MV-4-11 (cell line): Measurements from ENCODE around the gene CRIM1.
"Not testable (repeated sequence)": the region's sequence is repeated elsewhere in the genome, so short reads cannot be mapped to it uniquely, and the experiment has no call there.

Source experiments
- DNase-seq: peaks from one replicate; lab custom pipeline; 2025; lab: John Stamatoyannopoulos, UW

Gene CRIM1

GRCh38 chr2:36354811-36355150, 797 bp upstream of the CRIM1 start:
- no peak for DNase-seq

- no peak for DNase-seq
These were observed 316 bp downstream of the CRIM1 start for GRCh38 chr2:36355890-36356297.

- DNase-seq: no peak
These were observed 866 bp downstream of the CRIM1 start for GRCh38 chr2:36356298-36356989.

GRCh38 chr2:36356990-36357846, 1.6 kb downstream of the CRIM1 start:
- DNase-seq: peak; percentile 25

GRCh38 chr2:36357847-36358659, 2.5 kb downstream of the CRIM1 start:
- no peak for DNase-seq

GRCh38 chr2:36359067-36359466, 3.5 kb downstream of the CRIM1 start:
- DNase-seq: no peak

- no peak for DNase-seq
These were observed 4.5 kb downstream of the CRIM1 start for GRCh38 chr2:36360063-36360462.

GRCh38 chr2:36360834-36361233, 5.3 kb downstream of the CRIM1 start:
- DNase-seq: no peak

GRCh38 chr2:36361396-36361795, 5.8 kb downstream of the CRIM1 start:
- no peak for DNase-seq

GRCh38 chr2:36362291-36362690, 6.7 kb downstream of the CRIM1 start:
- no peak for DNase-seq

- not testable (repeated sequence) for DNase-seq
These were observed 7.5 kb downstream of the CRIM1 start for GRCh38 chr2:36363085-36363484.

- DNase-seq: no peak
These were observed 11.0 kb downstream of the CRIM1 start for GRCh38 chr2:36366491-36367120.

GRCh38 chr2:36367486-36367885, 11.9 kb downstream of the CRIM1 start:
- DNase-seq: no peak

GRCh38 chr2:36367895-36368353, 12.3 kb downstream of the CRIM1 start:
- no peak for DNase-seq

GRCh38 chr2:36368438-36368837, 12.9 kb downstream of the CRIM1 start:
- no peak for DNase-seq

- DNase-seq: no peak
These were observed 13.6 kb downstream of the CRIM1 start for GRCh38 chr2:36369163-36369562.

- DNase-seq: no peak
These were observed 14.1 kb downstream of the CRIM1 start for GRCh38 chr2:36369716-36370115.

- DNase-seq: no peak
These were observed 14.7 kb downstream of the CRIM1 start for GRCh38 chr2:36370281-36370680.

GRCh38 chr2:36371070-36371874, 15.7 kb downstream of the CRIM1 start:
- DNase-seq: no peak

GRCh38 chr2:36371928-36372391, 16.4 kb downstream of the CRIM1 start:
- DNase-seq: no peak
